ENCODE results near the gene PI4KB.

The PI4KB gene

GRCh38 chr1:151290709-151291303 lies 36.4 kb downstream of the PI4KB start:
- no peak overlapping the region for H3K4me3 ChIP-seq (ENCODE audit: low read depth, low read length)
- no peak for DNase-seq (ENCODE audit: low read depth, low spot score)
- in situ Hi-C loops (cut with HindIII; ENCODE audit: low sequenced_read_pairs) = no loop called here
- no peak for TF ChIP-seq CTCF (IDR thresholded peaks at IDR 0.05; ENCODE audit: low read depth, low read length)

GRCh38 chr1:151289991-151290708 lies 37.1 kb downstream of the PI4KB start:
- in situ Hi-C loops (cut with HindIII; ENCODE audit: low sequenced_read_pairs) = no loop called here
- DNase-seq (ENCODE audit: low read depth, low spot score) = no peak
- H3K4me3 ChIP-seq (ENCODE audit: low read depth, low read length) = no peak overlapping the region
- no peak for TF ChIP-seq CTCF (IDR thresholded peaks at IDR 0.05; ENCODE audit: low read depth, low read length)

- H3K4me3 ChIP-seq (ENCODE audit: low read depth, low read length) = no peak overlapping the region
- DNase-seq (ENCODE audit: low read depth, low spot score) = no peak
- in situ Hi-C loops (cut with HindIII; ENCODE audit: low sequenced_read_pairs) = no loop called here
- no peak for TF ChIP-seq CTCF (IDR thresholded peaks at IDR 0.05; ENCODE audit: low read depth, low read length)
Observed at GRCh38 chr1:151289080-151289935, 37.9 kb downstream of the PI4KB start.

- DNase-seq (ENCODE audit: low read depth, low spot score) = no peak
Observed at GRCh38 chr1:151288502-151288901, 38.7 kb downstream of the PI4KB start.

GRCh38 chr1:151287767-151288500 lies 39.3 kb downstream of the PI4KB start:
- no peak for DNase-seq (ENCODE audit: low read depth, low spot score)
- in situ Hi-C loops (cut with HindIII; ENCODE audit: low sequenced_read_pairs) = no loop called here
- no peak overlapping the region for H3K4me3 ChIP-seq (ENCODE audit: low read depth, low read length)
- TF ChIP-seq CTCF (IDR thresholded peaks at IDR 0.05; ENCODE audit: low read depth, low read length) = no peak

More at GRCh38 chr1:151288502-151288901, 38.7 kb downstream of the PI4KB start:
- in situ Hi-C loops (cut with HindIII; ENCODE audit: low sequenced_read_pairs) = no loop called here
- H3K4me3 ChIP-seq (ENCODE audit: low read depth, low read length) = no peak overlapping the region
- TF ChIP-seq CTCF (IDR thresholded peaks at IDR 0.05; ENCODE audit: low read depth, low read length) = no peak

- DNase-seq (ENCODE audit: low read depth, low spot score) = no peak
- TF ChIP-seq CTCF (IDR thresholded peaks at IDR 0.05; ENCODE audit: low read depth, low read length) = no peak
- in situ Hi-C loops (cut with HindIII; ENCODE audit: low sequenced_read_pairs) = no loop called here
Observed at GRCh38 chr1:151287341-151287699, 39.9 kb downstream of the PI4KB start.

More at GRCh38 chr1:151287341-151287699, 39.9 kb downstream of the PI4KB start:
- H3K4me3 ChIP-seq (ENCODE audit: low read depth, low read length) = no peak overlapping the region
